HepG2 (cell line): ENCODE data around the gene SEMA7A. TPM values are rescaled to one million over a fixed set of nuclear protein-coding genes. Genes with fewer than 3 reads are reported as not detected.

Experiments
- ARHGAP35 ChIP-seq: sonication (generic); formaldehyde crosslinking; IDR thresholded peaks from 2 replicates; pipeline ENCODE4 v1.9.0; 2022; ENCODE audit warnings: mild to moderate bottlenecking, inconsistent platforms, moderate library complexity, missing genetic modification reagents, borderline replicate concordance
- ATF7-NPFF ChIP-seq: sonication (generic); formaldehyde crosslinking; IDR thresholded peaks from 2 replicates; pipeline ENCODE4 v1.8.1; 2023; ENCODE audit warnings: mild to moderate bottlenecking, low read depth, missing genetic modification reagents, moderate library complexity
- CERS6 ChIP-seq: sonication (generic); formaldehyde crosslinking; IDR thresholded peaks from 2 replicates; pipeline ENCODE4 v1.5.0; 2020; ENCODE audit warnings: missing genetic modification reagents
- E2F1 ChIP-seq: sonication (generic); formaldehyde crosslinking; IDR thresholded peaks from 2 replicates; pipeline ENCODE4 v1.5.0; 2020; ENCODE audit warnings: missing genetic modification reagents
- ETV6 ChIP-seq: sonication (generic); formaldehyde crosslinking; conservative IDR thresholded peaks from 2 replicates; pipeline ENCODE4 v1.4.0; 2020; ENCODE audit warnings: missing genetic modification reagents
- FLYWCH1 ChIP-seq: sonication (generic); formaldehyde crosslinking; IDR thresholded peaks from 2 replicates; pipeline ENCODE4 v1.8.1; 2023; ENCODE audit warnings: mild to moderate bottlenecking, missing genetic modification reagents
- MBNL3 ChIP-seq: fragments of 250-450 bp; sonication (Bioruptor Pico); conservative IDR thresholded peaks from 2 replicates; pipeline ENCODE4 v1.8.0; 2022; ENCODE audit warnings: mild to moderate bottlenecking, inconsistent platforms
- MED8 ChIP-seq: sonication (generic); formaldehyde crosslinking; IDR thresholded peaks from 2 replicates; pipeline ENCODE4 v1.8.1; 2023; ENCODE audit warnings: mild to moderate bottlenecking, missing genetic modification reagents; ENCODE audit not compliant: insufficient replicate concordance
- NFIC ChIP-seq: IDR thresholded peaks from 2 replicates; pipeline ENCODE4 v1.6.1; 2012; ENCODE audit warnings: mild to moderate bottlenecking, low read length, inconsistent platforms
- NR3C1 ChIP-seq: sonication (generic); formaldehyde crosslinking; IDR thresholded peaks from 2 replicates; pipeline ENCODE4 v1.4.0; 2020; ENCODE audit warnings: missing genetic modification reagents
- PRDM4 ChIP-seq: sonication (generic); formaldehyde crosslinking; IDR thresholded peaks from 2 replicates; pipeline ENCODE4 v1.9.0; 2021; ENCODE audit warnings: missing genetic modification reagents, borderline replicate concordance
- RERE ChIP-seq: IDR thresholded peaks from 2 replicates; pipeline ENCODE4 v1.6.1; 2016; ENCODE audit warnings: low read depth, missing genetic modification reagents, missing compliant biosample characterization
- STAG1 ChIP-seq: sonication (generic); formaldehyde crosslinking; IDR thresholded peaks from 2 replicates; pipeline ENCODE4 v1.4.0; 2020; ENCODE audit warnings: missing genetic modification reagents
- ZFYVE20 ChIP-seq: sonication (generic); formaldehyde crosslinking; IDR thresholded peaks from 2 replicates; pipeline ENCODE4 v1.8.0; 2023; ENCODE audit warnings: low read depth, mild to moderate bottlenecking, moderate library complexity, missing genetic modification reagents, borderline replicate concordance
- ZGPAT ChIP-seq: IDR thresholded peaks from 2 replicates; pipeline ENCODE4 v1.6.1; 2016; ENCODE audit warnings: mild to moderate bottlenecking
- ZNF234 ChIP-seq: sonication (generic); formaldehyde crosslinking; conservative IDR thresholded peaks from 2 replicates; pipeline ENCODE4 v1.5.1; 2020; ENCODE audit warnings: mild to moderate bottlenecking, missing genetic modification reagents
- ZNF24 ChIP-seq: fragments of 450-650 bp; IDR thresholded peaks from 2 replicates; pipeline ENCODE4 v1.6.1; 2017; ENCODE audit warnings: antibody characterized with exemption, mild to moderate bottlenecking
- ZNF746 ChIP-seq: sonication (generic); formaldehyde crosslinking; IDR thresholded peaks from 2 replicates; pipeline ENCODE4 v1.8.0; 2022; ENCODE audit warnings: mild to moderate bottlenecking, missing genetic modification reagents
- polyA plus RNA-seq, 8 experiments: library from polyadenylated mRNA; depleted of rRNA in 3 of 8; stranded (reverse) in 7 of 8; unstranded in 1 of 8; fragments of >200 nt; fragmentation: Illumina TruSeq in 4 of 8; extraction: Trizol in 4 of 8; gene quantifications; 2 replicates each; pipeline versions ENCODE4 v1.2.1 to v1.2.3, GENCODE V29; 2011 to 2016; ENCODE audit warnings: low read depth in 4 of 8, missing spikeins in 1 of 8, mixed read lengths in 1 of 8; ENCODE audit not compliant: insufficient read depth in 1 of 8
- total RNA-seq, 5 experiments: library from RNA; depleted of rRNA; stranded (reverse); fragments of >200 nt; fragmentation: Illumina TruSeq; extraction: Trizol; gene quantifications; 2 replicates each; pipeline ENCODE4 v1.2.3, GENCODE V29; 2016; ENCODE audit warnings: low read depth in 1 of 5

The SEMA7A gene
- total and polyA plus RNA-seq, 2 of the 13 experiments (the other 11 are each of a cell fraction or from before 2014, with no cell fraction given), result 9.0 to 15.8 TPM

- TF ChIP-seq MED8 (peak; percentile 89), NFIC (peak; percentile 90), ARHGAP35 (CRISPR knock-in tag) (no peak), ZGPAT (peak; percentile 71; the same call in 1 of the 2 replicates), MBNL3 (CRISPR knock-in tag) (no peak), ATF7-NPFF (CRISPR knock-in tag) (no peak), PRDM4 (CRISPR knock-in tag) (no peak), ZNF234 (CRISPR knock-in tag) (no peak), ETV6 (no peak), ZNF746 (CRISPR knock-in tag) (peak; percentile 87), ZNF24 (no peak), CERS6 (no peak), ZFYVE20 (CRISPR knock-in tag) (no peak), STAG1 (CRISPR knock-in tag) (no peak), RERE (peak; percentile 93), E2F1 (CRISPR knock-in tag) (no peak), NR3C1 (no peak), FLYWCH1 (CRISPR knock-in tag) (no peak)
These were observed 9.5 kb upstream of the SEMA7A start (continued) for GRCh38 chr15:74443100-74443909.
